Vagina (tissue), 2 donors: ENCODE measurements around the gene TOGARAM2. TPM values are rescaled to one million over a fixed set of nuclear protein-coding genes. Genes with fewer than 3 reads are reported as not detected.

ENCODE experiments used
- DNase-seq, 2 donors: peaks; one replicate each; pipeline ENCODE4 v3.0.0-alpha.2; 2017; ENCODE audit errors: extremely low spot score in 2 of 2
- H3K27ac ChIP-seq: fragments of 200-600 bp; sonication (generic); one replicate; pipeline ENCODE4 v1.5.1; 2019
- H3K27me3 ChIP-seq: fragments of 200-600 bp; sonication (generic); one replicate; pipeline ENCODE4 v1.5.1; 2019
- H3K36me3 ChIP-seq, 2 donors: fragments of 200-600 bp; sonication (generic); one replicate each; pipeline ENCODE4 v1.5.1; 2017 to 2019
- H3K4me1 ChIP-seq: fragments of 200-600 bp; sonication (generic); one replicate; pipeline ENCODE4 v1.5.1; 2019
- H3K4me3 ChIP-seq, 2 donors: fragments of 200-600 bp; sonication (generic); 1 replicate in 1 of 2; 2 replicates in 1 of 2; pipeline ENCODE4 v1.5.1; 2016 to 2019
- H3K9me3 ChIP-seq: fragments of 200-600 bp; sonication (generic); one replicate; pipeline ENCODE4 v1.5.1; 2019
- CTCF ChIP-seq, 3 experiments: fragments of 450-650 bp in 2 of 3; fragments of 200-600 bp in 1 of 3; sonication (generic) in 1 of 3; IDR thresholded peaks; one replicate each; pipeline ENCODE4 v1.5.1; 2017 to 2019; ENCODE audit warnings: antibody characterized with exemption in 3 of 3, mild to moderate bottlenecking in 2 of 3, moderate library complexity in 2 of 3
- POLR2A ChIP-seq, 2 donors: fragments of 450-650 bp; IDR thresholded peaks; one replicate each; pipeline ENCODE4 v1.6.1; 2017; ENCODE audit warnings: antibody characterized with exemption in 2 of 2, mild to moderate bottlenecking in 2 of 2, moderate library complexity in 2 of 2
- POLR2AphosphoS5 ChIP-seq, 2 donors: sonication (generic); formaldehyde crosslinking; IDR thresholded peaks; one replicate each; pipeline ENCODE4 v1.9.0; 2017; ENCODE audit warnings: antibody characterized with exemption in 2 of 2, mild to moderate bottlenecking in 2 of 2, low read depth in 1 of 2; ENCODE audit not compliant: insufficient read depth in 1 of 2
- intact Hi-C: fragments of 100-400 bp; cut with DNase I; formaldehyde crosslinking; loops from one replicate; pipeline ENCODE4 v1.15.1; 2023
- total RNA-seq: library from RNA; depleted of rRNA; stranded (reverse); fragments of >200 nt; gene quantifications from one replicate; pipeline ENCODE4 v1.2.3, GENCODE V29; 2016

Gene TOGARAM2
- total RNA-seq, 1 donor from 2014 or later = under 0.01 TPM

GRCh38 chr2:29066271-29066860, 85.3 kb downstream of the TOGARAM2 start:
- peak overlapping the region; percentile 69 for H3K27ac ChIP-seq
- H3K27me3 ChIP-seq = no peaks in the 10 kb centered on the region
- intact Hi-C loops = no loop called here
- TF ChIP-seq POLR2A (IDR thresholded peaks at IDR 0.05) (no peak), CTCF (IDR thresholded peaks at IDR 0.05) (no peak), POLR2AphosphoS5 (IDR thresholded peaks at IDR 0.05; ENCODE audit: insufficient read depth in 1 of 2, low read depth in 1 of 2) (no peak)
- no peaks in the 10 kb centered on the region for H3K36me3 ChIP-seq
- no peaks in the 10 kb centered on the region for H3K9me3 ChIP-seq
- peaks cover 58% of the 10 kb centered on the region for H3K4me1 ChIP-seq
- no peak overlapping the region for H3K4me3 ChIP-seq
- DNase-seq = peak; percentile 86 to 95

DNA sequence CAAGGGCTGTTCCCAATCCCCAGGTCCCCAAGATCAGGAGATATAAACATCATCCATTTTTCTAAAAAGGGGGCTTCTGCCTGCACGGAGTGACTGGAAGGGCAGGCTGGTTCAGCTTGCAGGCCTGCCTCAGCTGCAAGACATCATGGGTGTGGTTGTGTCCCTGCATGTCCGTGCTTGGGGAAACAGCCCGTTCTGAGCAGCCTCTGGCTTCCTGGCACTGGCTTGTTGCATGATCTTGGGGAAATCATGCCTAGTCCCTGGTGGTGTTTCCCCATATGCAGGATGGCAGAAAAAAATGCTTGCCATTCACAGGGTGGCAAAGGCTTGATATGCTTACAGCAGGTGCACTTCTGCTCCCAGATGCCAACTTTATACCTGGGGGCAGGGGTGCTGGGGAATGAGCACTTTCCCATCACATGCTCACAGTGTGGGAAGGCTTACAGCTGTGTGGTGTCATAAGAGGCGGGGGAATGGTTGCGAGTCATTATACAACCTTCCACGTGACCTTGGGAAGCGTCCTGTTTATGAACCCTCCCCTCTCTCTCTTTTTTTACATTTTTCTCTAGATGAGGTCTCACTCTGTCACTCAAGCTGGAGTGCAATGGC, 86.0 kb downstream of the TOGARAM2 start:
- H3K27ac ChIP-seq = no peak overlapping the region

DNA sequence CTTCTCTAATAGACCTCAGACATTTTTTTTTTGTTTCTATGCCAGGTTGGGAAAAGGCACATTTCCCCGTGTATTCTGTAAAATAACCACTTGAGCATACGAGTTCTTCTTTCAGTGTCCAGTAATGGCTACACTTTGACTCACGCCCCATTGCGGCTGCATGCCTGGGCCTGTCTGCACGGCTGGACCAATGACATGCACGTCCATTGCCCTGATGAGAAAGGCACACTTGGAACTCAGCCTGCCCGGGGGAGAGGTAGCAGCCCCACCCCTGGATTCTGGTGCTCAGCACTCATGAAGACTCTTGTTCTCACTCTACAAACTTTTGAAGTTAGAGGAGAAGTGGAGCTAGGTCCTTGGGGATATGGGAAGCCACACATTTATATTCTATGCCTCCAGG, 87.4 kb downstream of the TOGARAM2 start:
- TF ChIP-seq CTCF (IDR thresholded peaks at IDR 0.05) = no peak
- no peak for TF ChIP-seq POLR2AphosphoS5 (IDR thresholded peaks at IDR 0.05; ENCODE audit: insufficient read depth in 1 of 2, low read depth in 1 of 2)
- Histone ChIP-seq H3K4me3 (no peak overlapping the region), H3K4me1 (peaks cover 46% of the 10 kb centered on the region), H3K27me3 (no peaks in the 10 kb centered on the region), H3K27ac (no peak overlapping the region), H3K36me3 (no peaks in the 10 kb centered on the region), H3K9me3 (no peaks in the 10 kb centered on the region)
- intact Hi-C loops = no loop called here
- peak; percentile 40 to 62 for DNase-seq

More for the DNA sequence above, 86.0 kb downstream of the TOGARAM2 start:
- intact Hi-C loops = no loop called here
- no peaks in the 10 kb centered on the region for H3K9me3 ChIP-seq
- H3K27me3 ChIP-seq = no peaks in the 10 kb centered on the region
- no peaks in the 10 kb centered on the region for H3K36me3 ChIP-seq
- peak; percentile 87 to 95 for DNase-seq
- TF ChIP-seq POLR2A (IDR thresholded peaks at IDR 0.05) = no peak
- no peak for TF ChIP-seq CTCF (IDR thresholded peaks at IDR 0.05)
- no peak for TF ChIP-seq POLR2AphosphoS5 (IDR thresholded peaks at IDR 0.05; ENCODE audit: insufficient read depth in 1 of 2, low read depth in 1 of 2)
- H3K4me3 ChIP-seq = no peak overlapping the region
- peaks cover 58% of the 10 kb centered on the region for H3K4me1 ChIP-seq

GRCh38 chr2:29070526-29070925, 89.4 kb downstream of the TOGARAM2 start:
- TF ChIP-seq CTCF (IDR thresholded peaks at IDR 0.05) = no peak
- TF ChIP-seq POLR2AphosphoS5 (IDR thresholded peaks at IDR 0.05; ENCODE audit: insufficient read depth in 1 of 2, low read depth in 1 of 2) = no peak
- TF ChIP-seq POLR2A (IDR thresholded peaks at IDR 0.05) = no peak
- DNase-seq = peak; percentile 62 to 82
- Histone ChIP-seq H3K36me3 (no peaks in the 10 kb centered on the region), H3K4me1 (peaks cover 26% of the 10 kb centered on the region), H3K27ac (no peak overlapping the region), H3K4me3 (no peak overlapping the region), H3K27me3 (no peaks in the 10 kb centered on the region), H3K9me3 (no peaks in the 10 kb centered on the region)
- intact Hi-C loops = no loop called here
